GM11168 (cell line): ENCODE data around the gene PTPRK.

Experiments used
- in situ Hi-C: fragments of 300-500 bp; cut with MboI; formaldehyde crosslinking; loops from one replicate; pipeline ENCODE4 v1.12.0; 2022; ENCODE audit warnings: low sequenced_read_pairs; ENCODE audit not compliant: unreplicated experiment

PTPRK gene

GRCh38 chr6:128358244-128358776, 162.1 kb downstream of the PTPRK start:
- in situ Hi-C loops = no loop called here

GRCh38 chr6:128357392-128358130, 162.8 kb downstream of the PTPRK start:
- in situ Hi-C loops = no loop called here

GRCh38 chr6:128352366-128352765, 168.0 kb downstream of the PTPRK start:
- in situ Hi-C loops = no loop called here

- in situ Hi-C loops = no loop called here
Measured at GRCh38 chr6:128351255-128351514, 169.2 kb downstream of the PTPRK start.

- in situ Hi-C loops = no loop called here
Measured at GRCh38 chr6:128350416-128351254, 169.8 kb downstream of the PTPRK start.

GRCh38 chr6:128347123-128347522, 173.3 kb downstream of the PTPRK start:
- in situ Hi-C loops = loop anchor here (25.0 kb wide), 1 partner anchor 610 kb away; no protein-coding TSS in a partner anchor

- in situ Hi-C loops = loop anchor here (25.0 kb wide), 1 partner anchor 609 kb away; no protein-coding TSS in a partner anchor
Measured at GRCh38 chr6:128346569-128346968, 173.8 kb downstream of the PTPRK start.

GRCh38 chr6:128345278-128345677, 175.1 kb downstream of the PTPRK start:
- in situ Hi-C loops = loop anchor here (25.0 kb wide), 1 partner anchor 608 kb away; no protein-coding TSS in a partner anchor

GRCh38 chr6:128343706-128344105, 176.7 kb downstream of the PTPRK start:
- in situ Hi-C loops = loop anchor here (25.0 kb wide), 1 partner anchor 606 kb away; no protein-coding TSS in a partner anchor

- in situ Hi-C loops = loop anchor here (25.0 kb wide), 1 partner anchor 603 kb away; no protein-coding TSS in a partner anchor
Measured at GRCh38 chr6:128339635-128340450, 180.6 kb downstream of the PTPRK start.

- in situ Hi-C loops = loop anchor here (25.0 kb wide), 1 partner anchor 600 kb away; no protein-coding TSS in a partner anchor
Measured at GRCh38 chr6:128337619-128338018, 182.8 kb downstream of the PTPRK start.

GRCh38 chr6:128336436-128337095, 183.8 kb downstream of the PTPRK start:
- in situ Hi-C loops = loop anchor here (25.0 kb wide), 1 partner anchor 599 kb away; no protein-coding TSS in a partner anchor

- in situ Hi-C loops = loop anchor here (25.0 kb wide), 1 partner anchor 599 kb away; no protein-coding TSS in a partner anchor
Measured at GRCh38 chr6:128335963-128336362, 184.4 kb downstream of the PTPRK start.

- in situ Hi-C loops = loop anchor here (25.0 kb wide), 1 partner anchor 596 kb away; no protein-coding TSS in a partner anchor
Measured at GRCh38 chr6:128333581-128334223, 186.7 kb downstream of the PTPRK start.

- in situ Hi-C loops = loop anchor here (25.0 kb wide), 1 partner anchor 591 kb away; no protein-coding TSS in a partner anchor
Measured at GRCh38 chr6:128327890-128328289, 192.5 kb downstream of the PTPRK start.

GRCh38 chr6:128323011-128323410, 197.4 kb downstream of the PTPRK start:
- in situ Hi-C loops = no loop called here

- in situ Hi-C loops = no loop called here
Measured at GRCh38 chr6:128319946-128320345, 200.5 kb downstream of the PTPRK start.

- in situ Hi-C loops = no loop called here
Measured at GRCh38 chr6:128319157-128319556, 201.2 kb downstream of the PTPRK start.
